Activated CD8-positive, alpha-beta memory T cell treated with anti-CD3 and anti-CD28 coated beads, Interleukin-2, amount 50 U/mL, for 1 hour (primary cell): ENCODE measurements around the gene NEBL.

Source experiments
- DNase-seq: peaks from one replicate; pipeline ENCODE4 v3.0.0-alpha.2; 2020; ENCODE audit errors: extremely low read depth

NEBL gene

GRCh38 chr10:20858292-20859124 is 38.6 kb downstream of the NEBL start:
- no peak for DNase-seq

DNA sequence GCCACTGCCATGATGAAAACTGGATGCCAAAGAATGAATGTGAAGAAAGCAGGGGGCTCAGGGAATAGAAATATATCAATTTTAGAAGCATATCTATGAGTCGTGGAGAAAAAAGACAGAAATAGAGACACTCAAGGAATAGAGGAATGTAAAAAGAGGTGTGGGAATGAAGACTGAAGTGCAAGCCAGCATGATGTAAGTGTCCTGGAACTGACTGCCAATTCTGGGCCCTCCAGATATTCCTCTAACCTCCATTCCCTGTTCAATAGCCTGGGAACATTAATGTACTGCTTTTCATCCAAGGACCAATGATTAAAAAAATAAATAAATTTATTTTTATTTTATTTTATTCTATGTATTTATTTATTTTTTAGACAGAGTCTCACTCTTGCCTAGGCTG is 40.6 kb downstream of the NEBL start:
- DNase-seq, result no peak

GRCh38 chr10:20855398-20856038 is 41.6 kb downstream of the NEBL start:
- no peak for DNase-seq

DNA sequence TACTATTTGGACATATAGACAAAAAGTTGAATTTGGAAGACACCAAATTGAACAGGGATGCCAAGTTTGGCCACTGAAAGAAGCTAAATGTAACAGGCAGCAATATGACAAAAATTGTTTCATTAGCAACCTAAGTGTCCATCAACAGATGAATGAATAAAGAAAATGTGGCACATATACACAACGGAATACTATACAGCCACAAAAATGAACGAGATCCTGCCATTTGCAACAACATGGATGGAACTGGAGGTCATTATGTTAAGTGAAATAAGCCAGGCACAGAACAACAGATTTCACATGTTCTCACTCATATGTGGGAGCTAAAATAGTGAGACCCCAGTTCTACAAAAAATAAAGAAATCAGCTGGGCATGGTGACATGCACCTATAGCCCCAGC is 43.8 kb downstream of the NEBL start:
- no peak for DNase-seq

DNA sequence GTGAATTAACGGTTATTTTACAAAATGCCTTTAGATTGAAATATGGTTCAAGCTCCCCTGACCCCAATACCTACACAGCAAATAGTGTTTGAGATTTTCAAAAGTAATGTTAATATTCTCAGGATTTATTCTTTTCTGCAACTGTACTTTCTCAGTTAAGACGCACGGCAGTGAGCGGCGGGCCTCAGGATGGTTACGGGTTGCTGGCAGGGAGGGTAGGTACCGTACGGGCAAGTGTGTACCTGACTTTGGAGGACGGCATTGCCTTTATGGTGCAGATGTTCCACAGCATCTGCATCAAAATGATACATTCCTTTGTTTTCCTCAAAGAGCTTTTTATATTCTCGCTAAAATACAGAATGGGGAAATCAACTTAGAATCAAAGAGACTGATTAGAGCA is 44.8 kb downstream of the NEBL start:
- no peak for DNase-seq

GRCh38 chr10:20847512-20847911 is 49.6 kb downstream of the NEBL start:
- no peak for DNase-seq

- no peak for DNase-seq
These were observed 50.8 kb downstream of the NEBL start for GRCh38 chr10:20846263-20846662.

DNA sequence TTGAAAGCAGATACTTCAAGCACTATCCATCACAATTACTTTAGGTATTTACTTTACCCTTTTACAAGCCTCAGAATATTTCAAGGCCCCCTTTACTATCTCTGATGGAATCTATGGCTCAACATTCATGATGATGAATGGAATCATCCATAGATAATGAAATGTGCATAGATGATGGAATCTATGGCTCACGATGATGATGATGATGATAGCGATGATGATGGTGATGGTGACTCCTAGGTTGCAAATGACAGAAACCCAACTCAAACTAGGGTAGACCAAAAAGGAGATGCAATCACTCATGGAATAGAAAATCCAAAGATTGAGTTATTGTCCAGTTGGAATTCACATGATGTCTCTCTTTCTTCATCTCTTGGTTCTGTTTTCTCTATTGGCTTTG is 55.7 kb downstream of the NEBL start:
- DNase-seq, result no peak

DNA sequence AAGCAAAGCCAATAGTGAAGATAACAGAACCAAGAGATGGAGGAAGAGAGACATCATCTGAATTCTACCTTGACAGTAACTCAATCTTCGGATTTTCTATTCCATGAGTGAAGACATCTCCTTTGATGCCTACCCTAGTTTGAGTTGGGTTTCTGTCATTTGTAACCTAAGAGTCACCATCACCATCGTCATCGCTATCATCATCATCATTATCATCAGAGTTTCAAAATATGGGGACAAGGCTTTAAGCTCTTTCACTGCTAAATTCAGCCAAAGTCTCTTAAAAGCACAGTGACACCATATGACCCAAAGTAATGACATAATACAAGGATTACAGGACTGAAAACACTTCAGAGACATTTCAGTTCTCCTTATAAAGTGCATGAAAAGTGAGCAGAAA is 57.2 kb downstream of the NEBL start:
- DNase-seq, result no peak

GRCh38 chr10:20839141-20839540 is 58.0 kb downstream of the NEBL start:
- DNase-seq, result no peak

GRCh38 chr10:20836401-20836800 is 60.7 kb downstream of the NEBL start:
- no peak for DNase-seq

DNA sequence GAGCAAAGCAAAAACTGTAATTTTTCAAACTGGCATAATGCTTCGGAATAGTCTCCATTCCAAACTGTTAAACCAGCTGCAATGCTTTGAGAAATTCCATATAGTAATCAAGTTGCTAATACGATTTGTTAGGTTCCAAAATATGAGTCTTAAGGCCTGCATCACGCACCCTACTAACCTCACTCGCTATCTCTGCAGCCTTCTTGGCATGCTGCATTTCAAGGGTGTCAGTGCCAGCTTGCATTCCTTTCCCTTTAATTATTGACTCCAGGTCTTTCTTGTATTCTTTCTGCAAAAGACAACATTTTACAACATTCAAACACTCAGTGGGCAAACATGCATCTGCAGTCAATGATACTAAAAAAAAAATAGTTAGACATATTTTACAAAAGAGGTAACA is 61.8 kb downstream of the NEBL start:
- DNase-seq, result no peak

DNA sequence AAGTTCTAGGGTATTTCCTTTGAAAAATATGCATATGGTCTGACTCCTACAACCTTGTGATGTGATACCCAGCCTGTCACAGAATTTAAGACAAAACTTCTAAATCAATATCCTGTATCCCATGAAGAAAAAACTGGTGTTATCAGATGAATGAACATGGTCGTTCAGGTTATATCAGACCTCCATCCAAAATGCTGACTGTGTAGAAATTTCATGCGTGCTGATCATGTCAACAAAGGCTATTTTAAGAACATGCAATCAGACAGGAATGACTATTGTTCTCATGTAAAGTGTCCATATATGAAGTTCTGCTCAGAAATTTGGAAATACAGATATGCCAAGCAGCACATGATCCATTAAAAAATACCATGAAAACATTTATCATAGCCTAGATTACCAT is 62.3 kb downstream of the NEBL start:
- DNase-seq, result no peak

DNA sequence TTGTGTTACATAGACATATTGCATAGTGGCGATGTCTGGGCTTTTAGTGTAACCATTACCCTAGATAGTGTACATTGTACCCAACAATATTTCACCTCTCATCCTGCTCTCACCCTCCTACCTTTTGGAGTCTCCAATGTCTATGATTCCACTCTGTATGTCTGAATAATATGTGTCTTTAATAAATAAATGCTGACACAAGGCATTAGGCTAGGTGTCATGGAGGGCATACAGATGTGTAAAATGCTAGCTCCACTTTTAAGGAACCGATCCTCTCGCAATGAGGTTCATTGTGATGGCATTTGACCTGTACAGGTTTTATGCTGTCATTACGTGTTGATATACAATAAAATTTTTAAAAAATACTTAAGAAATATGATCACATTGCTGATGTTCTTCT is 74.3 kb downstream of the NEBL start:
- no peak for DNase-seq

GRCh38 chr10:20817646-20818045 is 79.5 kb downstream of the NEBL start:
- DNase-seq, result no peak

- DNase-seq, result no peak
These were observed 80.0 kb downstream of the NEBL start for GRCh38 chr10:20817116-20817515.

GRCh38 chr10:20814116-20814515 is 83.0 kb downstream of the NEBL start:
- DNase-seq, result no peak

DNA sequence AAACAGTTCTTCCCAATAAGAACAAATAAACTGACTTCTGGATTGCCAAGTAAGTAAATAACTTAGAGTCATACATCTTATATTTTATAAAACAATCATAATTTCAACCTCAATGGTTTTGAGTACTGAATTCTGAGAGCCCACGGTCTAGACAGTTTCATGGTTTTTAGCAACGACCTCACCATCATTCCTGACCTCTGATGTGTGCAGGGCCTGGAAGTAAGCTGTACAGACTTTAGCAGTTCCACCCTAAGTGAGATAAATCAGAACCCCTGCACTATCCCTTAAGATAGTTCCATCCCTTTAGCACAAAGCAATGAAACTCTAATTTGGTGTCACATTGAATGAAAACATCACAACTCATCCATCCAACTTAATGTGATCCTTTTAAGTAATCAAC is 86.0 kb downstream of the NEBL start:
- no peak for DNase-seq

DNA sequence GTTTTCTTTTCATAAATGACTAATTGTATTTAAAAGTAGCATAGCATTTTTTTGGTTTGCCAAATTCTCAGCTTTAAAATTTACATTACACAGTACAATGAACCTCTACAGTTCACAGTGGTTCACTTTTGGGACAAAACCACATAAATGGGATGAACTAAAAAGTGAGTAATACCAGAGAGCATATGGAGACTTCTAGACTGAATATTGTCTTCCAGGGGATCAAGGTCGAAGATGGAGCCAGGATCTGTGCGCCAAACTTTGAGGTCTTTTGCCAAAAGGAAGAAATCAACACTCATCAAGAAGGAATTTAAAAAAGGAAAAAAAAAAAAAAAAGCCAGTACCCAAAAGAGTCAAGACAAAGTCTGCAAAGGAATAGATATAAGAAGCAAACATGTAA is 87.5 kb downstream of the NEBL start:
- no peak for DNase-seq

- DNase-seq, result no peak
These were observed 90.6 kb downstream of the NEBL start for GRCh38 chr10:20806487-20806886.

DNA sequence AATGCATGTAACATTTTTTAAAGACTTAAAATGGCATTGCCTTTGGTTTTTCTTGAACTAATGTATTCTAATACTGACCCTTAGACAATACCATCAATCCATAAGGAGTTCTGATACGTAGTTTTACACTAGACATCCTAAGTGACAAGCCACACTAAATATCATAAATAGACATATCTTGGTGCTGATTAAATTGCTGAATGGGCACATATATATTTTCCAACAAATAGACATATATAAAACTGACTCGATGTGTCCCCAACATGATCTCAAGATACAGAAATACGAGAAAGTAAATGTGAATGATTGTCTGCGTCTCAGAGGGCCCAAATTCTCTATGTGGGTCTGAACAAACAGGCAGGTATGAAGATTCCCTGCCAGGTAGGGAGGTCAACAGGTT is 99.8 kb downstream of the NEBL start:
- DNase-seq, result no peak

DNA sequence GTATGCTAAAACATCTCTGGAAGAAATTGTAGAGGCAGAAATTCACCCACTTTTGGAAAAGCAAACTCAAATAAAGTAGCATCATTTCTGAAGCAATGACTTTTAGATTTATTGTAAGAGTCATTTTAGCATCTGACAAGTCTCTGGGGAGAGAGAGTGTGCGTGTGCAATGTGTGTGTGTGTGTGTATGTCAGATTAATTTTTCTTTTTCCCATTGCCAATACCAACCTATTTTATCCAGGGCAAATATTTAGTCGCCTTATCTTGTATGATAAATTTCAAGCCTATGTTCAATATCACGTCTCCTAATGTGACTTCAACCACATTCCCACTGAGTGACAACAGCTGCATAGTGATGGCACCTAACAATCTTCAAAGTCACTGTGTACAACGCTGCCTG is 101.7 kb downstream of the NEBL start:
- no peak for DNase-seq

DNA sequence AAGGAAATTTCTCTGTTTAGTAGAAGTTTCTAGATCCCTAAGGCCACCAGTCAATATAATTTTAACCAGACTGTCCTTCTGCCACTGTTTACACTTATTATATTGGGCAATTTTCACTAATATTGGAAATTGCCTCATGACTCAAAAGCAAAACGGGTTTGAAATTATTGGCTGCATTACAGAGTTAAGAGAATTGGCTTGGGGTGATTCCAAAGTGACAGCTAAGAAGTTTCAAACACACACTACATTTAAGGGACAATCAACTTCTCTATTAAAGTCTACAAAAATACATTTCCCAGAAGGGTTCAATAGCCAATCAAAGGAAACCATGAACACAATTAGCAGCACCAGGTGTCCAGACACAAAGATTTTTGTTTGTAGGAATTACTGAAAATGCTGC is 111.9 kb downstream of the NEBL start:
- no peak for DNase-seq
